GM21528 (cell line): ENCODE measurements around the gene ADGRL2.

Experiments used
- ATAC-seq: cut with Tn5 transposase; IDR thresholded peaks from one replicate; pipeline ENCODE4 v1.9.1; 2021; ENCODE audit warnings: mild to moderate bottlenecking, moderate library complexity; ENCODE audit not compliant: unreplicated experiment, low FRiP score

Gene ADGRL2

GRCh38 chr1:81974883-81975555 lies 174.3 kb downstream of the ADGRL2 start:
- no peak for ATAC-seq

- no peak for ATAC-seq
Observed at GRCh38 chr1:81976539-81976938, 175.8 kb downstream of the ADGRL2 start.

- no peak for ATAC-seq
Observed at GRCh38 chr1:81978945-81979344, 178.2 kb downstream of the ADGRL2 start.

- ATAC-seq = no peak
Observed at GRCh38 chr1:81982523-81982922, 181.8 kb downstream of the ADGRL2 start.

GRCh38 chr1:81989524-81989923 lies 188.8 kb downstream of the ADGRL2 start:
- no peak for ATAC-seq

GRCh38 chr1:81990241-81990640 lies 189.5 kb downstream of the ADGRL2 start:
- no peak for ATAC-seq

DNA sequence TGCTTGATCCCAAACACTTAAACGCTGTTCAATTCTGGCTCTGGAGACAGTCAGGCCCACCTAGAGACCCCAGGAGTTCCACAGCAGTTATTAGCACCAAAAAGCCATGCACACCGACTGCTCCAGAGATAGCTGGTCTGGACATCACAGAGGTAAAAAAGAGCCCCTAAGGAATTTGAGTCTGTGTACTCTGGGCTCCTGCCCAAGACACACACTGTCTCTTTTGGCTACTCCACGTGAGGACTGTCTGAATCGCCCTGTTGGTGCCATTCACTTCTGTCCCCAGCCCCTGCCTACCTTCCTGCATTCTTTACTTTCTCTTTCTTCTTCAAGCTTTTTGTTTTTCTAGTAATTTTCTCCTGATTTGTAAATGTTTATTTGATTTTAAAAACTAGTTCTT lies 197.4 kb downstream of the ADGRL2 start:
- ATAC-seq = no peak

DNA sequence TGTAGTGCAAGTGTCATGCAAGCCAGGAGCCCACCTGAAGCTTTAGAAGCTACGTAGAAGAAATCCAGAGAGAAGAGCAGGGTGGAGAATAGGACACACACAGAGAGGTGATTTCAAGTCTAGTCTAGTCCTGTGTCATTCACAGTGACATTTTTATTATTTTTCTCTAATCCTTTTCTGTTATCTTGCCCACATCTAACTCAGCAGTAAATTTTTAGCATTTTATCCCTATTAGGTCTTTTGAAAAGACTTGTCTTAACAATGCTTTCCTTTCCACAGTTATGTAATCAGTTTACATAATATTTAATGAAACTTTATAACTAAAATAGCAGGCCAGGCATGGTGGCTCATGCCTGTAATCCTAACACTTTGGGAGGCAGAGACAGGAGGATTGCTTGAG lies 198.6 kb downstream of the ADGRL2 start:
- ATAC-seq = no peak

GRCh38 chr1:82000221-82000620 lies 199.5 kb downstream of the ADGRL2 start:
- ATAC-seq = no peak

DNA sequence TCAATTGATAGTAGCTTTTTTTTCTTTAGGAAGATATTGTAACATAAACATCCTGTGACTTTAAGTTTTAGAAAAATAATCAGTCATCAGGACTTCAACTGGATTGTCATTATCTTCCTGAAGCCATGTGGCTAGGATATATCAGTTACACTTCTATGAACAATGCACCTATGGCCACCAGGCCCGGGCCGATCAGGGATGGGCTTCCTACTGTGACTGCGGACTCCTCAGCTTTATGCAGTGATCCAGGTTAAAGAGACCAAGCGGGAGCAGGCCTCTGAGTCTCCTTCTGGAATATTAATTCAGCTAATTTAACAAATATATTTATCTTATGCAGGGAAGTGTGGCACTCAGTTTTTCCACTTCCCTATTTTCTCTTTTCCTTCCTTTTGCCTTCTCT lies 200.6 kb downstream of the ADGRL2 start:
- ATAC-seq = no peak

DNA sequence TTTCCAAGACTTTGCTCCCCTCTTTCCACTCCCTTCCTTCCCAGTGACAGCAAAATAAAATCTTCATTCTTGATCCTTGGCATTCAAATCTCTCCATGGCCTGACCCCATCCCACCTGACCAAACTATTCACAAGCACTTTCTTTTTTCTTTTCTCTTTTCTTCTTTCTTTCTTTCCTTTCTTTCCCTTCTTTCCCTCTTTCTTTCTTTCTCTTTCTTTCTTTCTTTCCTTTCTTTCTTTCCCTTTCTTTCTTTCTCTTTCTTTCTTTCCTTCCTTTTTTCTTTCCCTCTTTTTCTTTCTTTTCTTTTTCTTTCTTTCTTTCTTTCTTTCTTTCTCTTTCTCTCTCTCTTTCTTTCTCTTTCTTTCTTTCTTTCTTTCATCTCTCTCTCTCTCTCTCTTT lies 207.1 kb downstream of the ADGRL2 start:
- ATAC-seq = no peak

- ATAC-seq = no peak
Observed at GRCh38 chr1:82013702-82014101, 213.0 kb downstream of the ADGRL2 start.

DNA sequence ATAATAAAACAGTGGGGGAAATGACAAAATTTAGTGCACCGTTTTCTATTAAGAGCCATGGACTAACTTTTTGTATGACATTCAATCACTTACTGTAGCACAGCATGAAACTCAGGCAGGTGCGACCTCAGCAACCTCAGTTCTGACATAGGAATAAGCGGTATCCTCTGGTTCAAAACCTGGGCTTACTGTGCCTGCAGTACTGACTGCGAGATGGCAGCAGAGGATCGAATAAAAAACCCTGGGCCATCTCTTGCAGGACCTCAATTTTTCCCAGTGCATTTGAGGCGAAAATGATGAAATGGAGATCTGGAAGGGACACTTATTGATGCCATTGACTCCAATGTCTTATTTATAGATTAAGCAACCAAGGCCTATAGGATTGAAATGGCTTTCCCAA lies 214.7 kb downstream of the ADGRL2 start:
- ATAC-seq = no peak

DNA sequence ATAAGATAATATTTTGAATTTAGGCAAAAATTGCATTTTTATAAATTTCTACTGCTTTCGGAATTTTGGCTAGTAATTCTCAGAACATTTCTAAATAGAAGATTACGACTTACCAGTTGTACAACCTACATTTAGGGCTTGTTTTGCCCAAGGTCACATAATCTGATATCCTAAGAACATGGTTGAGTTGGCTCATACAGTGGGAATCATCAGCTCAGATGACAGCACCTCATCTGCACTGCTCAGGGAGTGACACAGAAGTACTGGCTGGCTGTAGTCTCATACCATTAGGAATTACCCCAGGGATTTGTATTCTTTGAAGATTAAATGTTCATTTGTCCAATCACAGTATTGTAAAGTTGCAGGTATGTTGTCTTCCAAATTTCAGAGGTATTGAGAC lies 217.6 kb downstream of the ADGRL2 start:
- no peak for ATAC-seq

DNA sequence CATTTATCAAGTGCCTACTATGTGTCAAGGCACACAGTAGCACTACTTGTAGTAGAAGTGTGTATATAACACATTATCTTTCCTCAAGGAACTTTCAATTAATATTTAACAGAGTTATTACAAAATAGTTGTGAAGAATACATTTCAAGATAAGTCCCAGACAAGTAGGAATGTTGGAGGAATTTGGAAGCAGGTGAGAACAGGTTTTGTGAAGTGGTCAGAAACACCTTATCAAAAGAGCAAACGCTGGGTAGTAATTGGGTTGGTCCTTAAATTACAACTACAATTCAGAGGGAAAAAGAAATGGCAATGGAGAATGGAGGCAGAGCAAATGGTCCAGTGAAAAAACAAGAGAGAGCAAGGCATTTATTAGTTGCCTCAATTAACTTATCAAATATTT lies 218.8 kb downstream of the ADGRL2 start:
- no peak for ATAC-seq

DNA sequence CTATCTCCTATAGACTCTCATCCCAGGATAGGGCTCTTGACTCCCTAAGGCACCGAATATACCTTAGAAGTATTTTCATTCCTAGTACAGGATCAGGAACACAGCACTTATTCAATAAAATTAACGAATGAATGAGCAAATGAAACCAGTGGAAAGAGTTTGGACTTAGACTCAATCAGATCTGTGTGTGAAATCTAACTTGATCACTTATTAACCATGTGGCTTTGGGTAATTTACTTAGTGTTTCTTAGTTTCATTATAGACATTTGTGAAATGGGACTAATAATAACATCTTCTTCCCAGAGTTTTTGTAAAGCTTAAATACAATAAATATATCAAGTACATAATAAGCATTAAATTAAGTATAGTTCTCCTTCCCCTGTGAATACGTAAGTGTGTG lies 230.1 kb downstream of the ADGRL2 start:
- no peak for ATAC-seq

DNA sequence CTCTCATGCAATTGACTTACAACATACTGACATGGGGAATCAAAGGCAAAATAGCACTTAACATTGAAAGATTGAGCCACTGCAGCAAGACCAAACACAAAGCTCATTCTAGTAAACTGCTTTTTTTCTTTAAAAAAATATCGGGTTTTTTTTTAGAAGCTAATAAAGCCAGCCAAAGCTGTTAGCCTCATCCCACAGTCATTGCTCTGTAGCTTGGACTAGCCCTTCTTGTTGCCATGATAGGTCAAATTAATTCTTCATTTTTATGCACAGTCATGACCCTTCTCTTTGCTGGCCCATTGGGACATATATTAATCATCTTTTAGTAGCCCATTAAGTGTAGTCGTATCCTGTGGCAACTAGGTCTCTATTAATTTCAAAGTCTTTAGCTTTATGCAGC lies 231.3 kb downstream of the ADGRL2 start:
- ATAC-seq = no peak

- ATAC-seq = no peak
Observed at GRCh38 chr1:82034812-82035211, 234.1 kb downstream of the ADGRL2 start.
